Heart right ventricle (tissue), 16 donors: Measurements from ENCODE around the gene MGMT. TPM values are rescaled to one million over a fixed set of nuclear protein-coding genes. Genes with fewer than 3 reads are reported as not detected.

Experiments
- ATAC-seq, 8 donors: fragments of 200-7000 bp; cut with Tn5 transposase; one replicate each; pipeline ENCODE4 v1.9.1; 2020; ENCODE audit warnings: mild to moderate bottlenecking in 8 of 8, moderate library complexity in 8 of 8, moderate number of reproducible peaks in 1 of 8
- DNase-seq, 2 donors: peaks; one replicate each; pipeline ENCODE4 v3.0.0-alpha.2; 2020
- H3K27ac ChIP-seq, 10 donors: fragments of 200-600 bp; sonication (generic) in 2 of 10; one replicate each; pipeline versions ENCODE4 v1.5.0 to v1.8.0; 2020 to 2022; ENCODE audit warnings: mild to moderate bottlenecking in 3 of 10
- H3K27me3 ChIP-seq, 7 donors: fragments of 200-600 bp; one replicate each; pipeline ENCODE4 v1.8.0; 2021 to 2022; ENCODE audit warnings: mild to moderate bottlenecking in 2 of 7
- H3K36me3 ChIP-seq, 9 donors: fragments of 200-600 bp; sonication (generic) in 1 of 9; one replicate each; pipeline versions ENCODE4 v1.5.0 to v1.8.0; 2020 to 2022; ENCODE audit warnings: mild to moderate bottlenecking in 2 of 9
- H3K4me1 ChIP-seq, 9 donors: fragments of 200-600 bp; sonication (generic) in 1 of 9; one replicate each; pipeline versions ENCODE4 v1.5.0 to v1.8.0; 2020 to 2022; ENCODE audit warnings: mild to moderate bottlenecking in 4 of 9
- H3K4me3 ChIP-seq, 10 donors: fragments of 200-600 bp; sonication (generic) in 2 of 10; one replicate each; pipeline versions ENCODE4 v1.5.0 to v1.8.0; 2020 to 2022; ENCODE audit warnings: mild to moderate bottlenecking in 7 of 10, moderate library complexity in 2 of 10
- H3K9me3 ChIP-seq, 11 donors: fragments of 200-600 bp in 10 of 11; sonication (generic) in 2 of 11; one replicate each; pipeline versions ENCODE4 v1.5.0 to v1.8.0; 2013 to 2022; ENCODE audit warnings: mild to moderate bottlenecking in 2 of 11, control low read depth in 1 of 11, moderate library complexity in 1 of 11
- WGBS, 2 donors: extraction: QIAGEN DNeasy Blood & Tissue Kit; methylation state at CpG; one replicate each; pipeline ENCODE4 v1.1.7; 2013; ENCODE audit warnings: inconsistent platforms in 1 of 2; 5-methylcytosine and 5-hydroxymethylcytosine counted together
- intact Hi-C, 10 donors: fragments of 100-400 bp; cut with DNase I; formaldehyde crosslinking; loops; one replicate each; pipeline versions ENCODE4 v1.11.1 to v1.14.2; 2022
- polyA plus RNA-seq, 2 donors: library from polyadenylated mRNA; stranded (reverse); fragments of 200-250 nt; gene quantifications; one replicate each; pipeline ENCODE4 v1.2.3, GENCODE V29; 2013
- total RNA-seq, 10 donors: library from RNA; stranded (reverse); fragmentation: NEBNext Ultra II Directional in 3 of 10; extraction: Animal tissue kit (Norgen Biotek cat#: 25700) in 3 of 10; gene quantifications; one replicate each; pipeline versions ENCODE4 v1.2.1 to v1.2.4, GENCODE V29; 2021 to 2023
- TF ChIP-seq, protein P1 (sequence below), 9 donors: fragments of 200-600 bp; sonication (generic) in 2 of 9; IDR thresholded peaks; one replicate each; pipeline versions ENCODE4 v1.5.0 to v1.8.0; 2021 to 2022; ENCODE audit warnings: antibody characterized with exemption in 9 of 9, mild to moderate bottlenecking in 5 of 9, moderate library complexity in 1 of 9
- donor health status: Arrhythmogenic right ventricular cardiomyopathy.
- donor health status: ischemic (EF 13 %, LVEDD 7.1; RV severe dilation, severe dysfunction).
- donor health status: healthy with polysubstance abuse.
- donor health status: DM: no; HTN: yes; CAD: no.
- donor health status: DM: no; HTN: no; CAD: no.
- donor health status: ischemic (EF 25% LVEDD 6.9; RV normal size, moderate dysfunction).
- donor health status: ischemic (EF 25% LVEDD 5.7; RV mildly dilated, moderate dysfunction).
- donor health status: healthy.
- donor health status: DM: yes; HTN: yes; CAD: no.
- donor health status: Ischemic cardiomyopathy.
- donor health status: ischemic (EF 35%, LVEDD 5.7; RV mildly dilated, moderate dysfunction).
- donor health status: nonischemic (EF 11% LVEDD 7.7; RV severe dilation, severe dysfunction).
- donor health status: DM: yes; HTN: yes; CAD: no.
- donor health status: PGD.
- donor health status: ischemic (EF 29% LVEDD 5.4; RV normal size, mild dysfunction).
- donor health status: nonischemic (EF 23%, LVEDD 6.1; RV moderate dilation, normal function).

The MGMT gene
- total and polyA plus RNA-seq, 12 donors, result 8.4 to 17.8 (median 12.9) TPM

DNA sequence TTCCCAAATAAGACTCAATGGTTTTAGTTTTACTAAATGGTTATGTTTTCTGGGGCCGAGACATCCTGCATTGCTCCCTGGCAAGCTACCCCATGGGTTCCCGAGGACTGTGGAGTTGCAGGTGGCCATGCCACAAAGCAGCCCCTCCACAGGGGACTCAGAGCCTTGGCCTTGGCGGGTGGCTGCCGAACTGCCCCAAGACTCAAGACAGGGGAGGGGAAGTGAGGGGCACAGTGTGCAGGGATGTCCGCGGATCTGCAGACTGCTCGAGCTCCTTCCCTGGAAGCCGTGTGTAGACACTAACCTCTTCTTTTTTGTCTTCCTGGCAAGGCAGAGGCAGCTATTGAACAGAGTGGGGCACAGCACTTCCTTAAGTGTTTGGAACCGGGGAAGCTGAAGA is 342.4 kb downstream of the MGMT start:
- H3K27me3 ChIP-seq, result peaks cover 0 to 10% (median 0%) of the 10 kb centered on the region in 7 donors
- no peak for DNase-seq

DNA sequence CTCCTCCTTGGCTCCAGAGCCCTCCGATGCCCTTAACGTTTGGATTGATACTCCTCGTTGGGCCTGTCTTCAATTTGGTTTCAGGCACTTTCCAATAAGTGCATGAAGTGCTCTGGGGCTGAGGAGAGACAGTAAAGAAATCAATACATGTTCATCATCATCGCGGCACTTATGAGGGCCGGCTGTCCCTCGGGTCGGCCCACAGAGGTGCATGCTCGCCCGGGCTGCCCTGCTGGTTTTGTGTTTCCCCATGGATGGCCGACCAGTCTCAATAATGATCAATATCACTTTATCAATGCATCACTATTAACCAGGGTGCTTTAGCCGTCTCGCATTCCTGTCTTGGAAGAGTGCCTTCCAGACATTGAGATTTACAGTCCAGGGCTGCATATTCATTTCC is 342.8 kb downstream of the MGMT start:
- Histone ChIP-seq H3K4me1 (no peaks in the 10 kb centered on the region), H3K27me3 (peaks cover 0 to 10% (median 0%) of the 10 kb centered on the region in 7 donors), H3K4me3 (no peak overlapping the region), H3K27ac (no peak overlapping the region), H3K36me3 (no peaks in the 10 kb centered on the region), H3K9me3 (peaks cover 0 to 21% (median 4%) of the 10 kb centered on the region in 11 donors)
- TF ChIP-seq, protein P1, sequence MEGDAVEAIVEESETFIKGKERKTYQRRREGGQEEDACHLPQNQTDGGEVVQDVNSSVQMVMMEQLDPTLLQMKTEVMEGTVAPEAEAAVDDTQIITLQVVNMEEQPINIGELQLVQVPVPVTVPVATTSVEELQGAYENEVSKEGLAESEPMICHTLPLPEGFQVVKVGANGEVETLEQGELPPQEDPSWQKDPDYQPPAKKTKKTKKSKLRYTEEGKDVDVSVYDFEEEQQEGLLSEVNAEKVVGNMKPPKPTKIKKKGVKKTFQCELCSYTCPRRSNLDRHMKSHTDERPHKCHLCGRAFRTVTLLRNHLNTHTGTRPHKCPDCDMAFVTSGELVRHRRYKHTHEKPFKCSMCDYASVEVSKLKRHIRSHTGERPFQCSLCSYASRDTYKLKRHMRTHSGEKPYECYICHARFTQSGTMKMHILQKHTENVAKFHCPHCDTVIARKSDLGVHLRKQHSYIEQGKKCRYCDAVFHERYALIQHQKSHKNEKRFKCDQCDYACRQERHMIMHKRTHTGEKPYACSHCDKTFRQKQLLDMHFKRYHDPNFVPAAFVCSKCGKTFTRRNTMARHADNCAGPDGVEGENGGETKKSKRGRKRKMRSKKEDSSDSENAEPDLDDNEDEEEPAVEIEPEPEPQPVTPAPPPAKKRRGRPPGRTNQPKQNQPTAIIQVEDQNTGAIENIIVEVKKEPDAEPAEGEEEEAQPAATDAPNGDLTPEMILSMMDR (IDR thresholded peaks at IDR 0.05), result no peak
- intact Hi-C loops, result no loop called here
- 88 to 89% methylated on average over 13 of the region's 13 CpGs for WGBS, 2 donors
- DNase-seq (no peak), ATAC-seq (no peak)

More for the DNA sequence above, 342.4 kb downstream of the MGMT start:
- no peaks in the 10 kb centered on the region for H3K4me1 ChIP-seq
- H3K9me3 ChIP-seq, result peaks cover 0 to 25% (median 5%) of the 10 kb centered on the region in 11 donors
- H3K36me3 ChIP-seq, result no peaks in the 10 kb centered on the region
- TF ChIP-seq, protein P1 (IDR thresholded peaks at IDR 0.05), result no peak
- no peak for ATAC-seq
- intact Hi-C loops, result no loop called here
- 84 to 86% methylated on average over 9 of the region's 9 CpGs for WGBS, 2 donors
- no peak overlapping the region for H3K4me3 ChIP-seq
- H3K27ac ChIP-seq, result no peak overlapping the region

DNA sequence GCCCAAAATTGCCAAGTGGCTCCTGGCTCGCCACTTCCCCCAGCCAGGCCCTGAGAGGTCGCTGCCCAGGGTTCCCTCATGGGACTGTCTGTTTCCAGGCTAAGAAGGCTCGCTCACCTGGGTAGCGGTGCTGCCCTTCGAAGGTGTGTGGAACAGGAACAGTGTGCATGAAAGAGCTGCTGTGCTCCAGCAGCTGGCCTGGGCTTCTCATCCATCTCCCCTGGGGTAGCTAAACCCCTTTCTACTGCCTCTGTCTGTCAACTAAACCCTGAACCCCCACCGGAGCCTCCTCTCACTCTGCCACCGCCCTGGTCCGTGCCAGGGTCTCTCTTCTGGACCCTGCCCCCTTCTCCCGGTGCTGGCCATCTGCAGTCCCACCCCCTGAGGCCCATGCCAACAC is 344.2 kb downstream of the MGMT start:
- Histone ChIP-seq H3K36me3 (no peaks in the 10 kb centered on the region), H3K4me1 (no peaks in the 10 kb centered on the region), H3K27me3 (peaks cover 0 to 13% (median 0%) of the 10 kb centered on the region in 7 donors), H3K4me3 (no peak overlapping the region), H3K9me3 (peaks cover 0 to 7% (median 2%) of the 10 kb centered on the region in 11 donors), H3K27ac (no peak overlapping the region)
- DNase-seq (no peak), ATAC-seq (no peak)
- 87 to 94% methylated on average over 9 of the region's 9 CpGs for WGBS, 2 donors
- TF ChIP-seq, protein P1 (IDR thresholded peaks at IDR 0.05), result no peak
- intact Hi-C loops, result no loop called here

DNA sequence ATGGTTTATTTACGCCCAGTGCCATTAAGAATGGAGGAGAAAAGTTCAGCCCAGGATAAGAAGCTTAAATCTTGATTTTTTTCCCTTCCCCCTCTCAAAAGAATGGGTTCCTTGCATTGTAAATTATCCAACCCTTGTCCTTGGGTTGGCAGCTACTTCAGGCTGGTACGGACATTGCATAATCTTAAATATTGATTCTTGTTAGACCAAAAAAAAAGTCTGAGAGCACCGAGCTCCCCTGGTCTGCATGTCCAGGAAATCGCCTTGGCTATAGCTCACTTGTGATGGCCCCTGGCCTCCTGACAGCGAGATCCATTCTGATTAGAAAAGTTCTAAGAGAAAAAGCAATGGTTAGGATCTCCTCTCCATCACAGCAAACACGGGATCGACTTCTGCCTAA is 345.4 kb downstream of the MGMT start:
- TF ChIP-seq, protein P1 (IDR thresholded peaks at IDR 0.05), result no peak
- intact Hi-C loops, result no loop called here
- Histone ChIP-seq H3K4me1 (no peaks in the 10 kb centered on the region), H3K27ac (no peak overlapping the region), H3K4me3 (no peak overlapping the region), H3K36me3 (no peaks in the 10 kb centered on the region), H3K9me3 (peaks cover 0 to 3% (median 0%) of the 10 kb centered on the region in 11 donors), H3K27me3 (peaks cover 0 to 20% (median 0%) of the 10 kb centered on the region in 7 donors)
- ATAC-seq, result no peak
- WGBS, 2 donors, result 83 to 86% methylated on average over 7 of the region's 7 CpGs
- DNase-seq, result no peak
